Measurements from ENCODE around the gene CD244.
"Not testable (repeated sequence)": the region's sequence is repeated elsewhere in the genome, so short reads cannot be mapped to it uniquely, and the experiment has no call there.

The CD244 gene

GRCh38 chr1:160789702-160790611 lies 72.7 kb downstream of the CD244 start:
- TF ChIP-seq CTCF (IDR thresholded peaks at IDR 0.05; ENCODE audit: low read depth, low read length) = no peak
- H3K4me3 ChIP-seq (replicated peaks in 1 of 2; ENCODE audit: low read depth in 2 of 2, low read length in 2 of 2) = no peak overlapping the region
- no peak for DNase-seq (ENCODE audit: low read depth in 2 of 2)

- no peak for DNase-seq (ENCODE audit: low read depth in 2 of 2)
- H3K4me3 ChIP-seq (replicated peaks in 1 of 2; ENCODE audit: low read depth in 2 of 2, low read length in 2 of 2) = no peak overlapping the region
Observed at GRCh38 chr1:160789051-160789701, 73.5 kb downstream of the CD244 start.

GRCh38 chr1:160782988-160783765 lies 79.5 kb downstream of the CD244 start:
- not testable (repeated sequence) for DNase-seq (ENCODE audit: low read depth in 2 of 2); H3K4me3 ChIP-seq (replicated peaks in 1 of 2; ENCODE audit: low read depth in 2 of 2, low read length in 2 of 2)

More at GRCh38 chr1:160789051-160789701, 73.5 kb downstream of the CD244 start:
- TF ChIP-seq CTCF (IDR thresholded peaks at IDR 0.05; ENCODE audit: low read depth, low read length) = no peak

GRCh38 chr1:160781914-160782689 lies 80.6 kb downstream of the CD244 start:
- TF ChIP-seq CTCF (IDR thresholded peaks at IDR 0.05; ENCODE audit: low read depth, low read length) = no peak
- no peak overlapping the region for H3K4me3 ChIP-seq (replicated peaks in 1 of 2; ENCODE audit: low read depth in 2 of 2, low read length in 2 of 2)
- no peak for DNase-seq (ENCODE audit: low read depth in 2 of 2)

GRCh38 chr1:160781186-160781766 lies 81.4 kb downstream of the CD244 start:
- no peak overlapping the region for H3K4me3 ChIP-seq (replicated peaks in 1 of 2; ENCODE audit: low read depth in 2 of 2, low read length in 2 of 2)
- no peak for DNase-seq (ENCODE audit: low read depth in 2 of 2)
- no peak for TF ChIP-seq CTCF (IDR thresholded peaks at IDR 0.05; ENCODE audit: low read depth, low read length)

GRCh38 chr1:160780398-160780755 lies 82.3 kb downstream of the CD244 start:
- no peak for TF ChIP-seq CTCF (IDR thresholded peaks at IDR 0.05; ENCODE audit: low read depth, low read length)
- DNase-seq (ENCODE audit: low read depth in 2 of 2) = no peak
- no peak overlapping the region for H3K4me3 ChIP-seq (replicated peaks in 1 of 2; ENCODE audit: low read depth in 2 of 2, low read length in 2 of 2)

All from cardiac fibroblast (primary cell).